Measurements from ENCODE around the gene PLS1. TPM values are rescaled to one million over a fixed set of nuclear protein-coding genes. Genes with fewer than 3 reads are reported as not detected.

PLS1 gene
- total and polyA plus RNA-seq, 2 of the 8 experiments (the other 6 are each of a cell fraction or from before 2014, with no cell fraction given) = 18.7 to 44.7 TPM

- no peak for TF ChIP-seq CHD7 (IDR thresholded peaks at IDR 0.05; ENCODE audit: insufficient replicate concordance, low read length)
- TF ChIP-seq SRF (IDR thresholded peaks at IDR 0.05; ENCODE audit: low read depth, low read length) = no peak
- no peak for TF ChIP-seq TEAD4 (IDR thresholded peaks at IDR 0.05; ENCODE audit: low read depth, low read length)
- TF ChIP-seq CTCF (IDR thresholded peaks at IDR 0.05; ENCODE audit: control extremely low read depth in 1 of 3, insufficient read depth in 1 of 3, low read depth in 1 of 3, low read length in 3 of 3) = no peak
- no peak for TF ChIP-seq TAF1 (IDR thresholded peaks at IDR 0.05; ENCODE audit: low read depth, low read length)
- TF ChIP-seq BCL11A (IDR thresholded peaks at IDR 0.05; ENCODE audit: low read depth in 2 of 2, low read length in 2 of 2) = no peak
- no peak for TF ChIP-seq CREB1 (IDR thresholded peaks at IDR 0.05)
- no peak for TF ChIP-seq NANOG (IDR thresholded peaks at IDR 0.05; ENCODE audit: insufficient read depth, low read depth, low read length, poor library complexity, severe bottlenecking)
- no peak for TF ChIP-seq TBP (IDR thresholded peaks at IDR 0.05; ENCODE audit: low read depth, low read length)
- TF ChIP-seq CBX5 (IDR thresholded peaks at IDR 0.05; ENCODE audit: low read depth, low read length) = no peak
Observed at GRCh38 chr3:142716102-142716501, 119.9 kb downstream of the PLS1 start (continued).
